Heart left ventricle (tissue), 16 donors: Measurements from ENCODE around the gene GPR107. TPM values are rescaled to one million over a fixed set of nuclear protein-coding genes. Genes with fewer than 3 reads are reported as not detected.

Source experiments
- ATAC-seq, 4 donors: fragments of 200-7000 bp; cut with Tn5 transposase; one replicate each; pipeline ENCODE4 v1.9.1; 2020 to 2022; ENCODE audit warnings: moderate library complexity in 4 of 4, mild to moderate bottlenecking in 3 of 4, moderate number of reproducible peaks in 1 of 4
- DNase-seq, 5 donors: peaks; one replicate each; pipeline ENCODE4 v3.0.0-alpha.2; 2020
- H3K27ac ChIP-seq, 12 donors: fragments of 200-600 bp; sonication (generic) in 4 of 12; one replicate each; pipeline versions ENCODE4 v1.5.0 to v1.8.0; 2016 to 2022; ENCODE audit warnings: mild to moderate bottlenecking in 2 of 12
- H3K27me3 ChIP-seq, 9 donors: fragments of 200-600 bp; sonication (generic) in 2 of 9; one replicate each; pipeline versions ENCODE4 v1.5.1 to v1.8.0; 2016 to 2022; ENCODE audit warnings: mild to moderate bottlenecking in 3 of 9
- H3K36me3 ChIP-seq, 9 donors: fragments of 200-600 bp; sonication (generic) in 2 of 9; one replicate each; pipeline versions ENCODE4 v1.5.0 to v1.8.0; 2018 to 2022; ENCODE audit warnings: mild to moderate bottlenecking in 2 of 9
- H3K4me1 ChIP-seq, 12 donors: fragments of 200-600 bp; sonication (generic) in 4 of 12; one replicate each; pipeline versions ENCODE4 v1.5.0 to v1.8.0; 2016 to 2022; ENCODE audit warnings: mild to moderate bottlenecking in 3 of 12
- H3K4me3 ChIP-seq, 12 donors: fragments of 200-600 bp; sonication (generic) in 4 of 12; one replicate each; pipeline versions ENCODE4 v1.5.0 to v1.8.0; 2017 to 2022; ENCODE audit warnings: mild to moderate bottlenecking in 9 of 12, moderate library complexity in 4 of 12
- H3K9me3 ChIP-seq, 12 donors: fragments of 200-600 bp; sonication (generic) in 4 of 12; one replicate each; pipeline versions ENCODE4 v1.5.0 to v1.8.0; 2016 to 2022; ENCODE audit warnings: mild to moderate bottlenecking in 1 of 12
- CTCF ChIP-seq, 12 donors: fragments of 200-600 bp; sonication (generic) in 4 of 12; IDR thresholded peaks; one replicate each; pipeline versions ENCODE4 v1.5.0 to v1.8.0; 2018 to 2022; ENCODE audit warnings: antibody characterized with exemption in 12 of 12, mild to moderate bottlenecking in 5 of 12
- POLR2A ChIP-seq, 2 donors: fragments of 450-650 bp; IDR thresholded peaks; one replicate each; pipeline ENCODE4 v1.6.1; 2017; ENCODE audit warnings: antibody characterized with exemption in 2 of 2, mild to moderate bottlenecking in 2 of 2, moderate library complexity in 2 of 2
- WGBS, 4 donors: extraction: QIAGEN DNeasy Blood & Tissue Kit in 2 of 4; methylation state at CpG; one replicate each; pipeline versions ENCODE4 v1.1.5 to v1.1.7; 2013 to 2018; 5-methylcytosine and 5-hydroxymethylcytosine counted together
- intact Hi-C, 10 donors: fragments of 100-400 bp; cut with DNase I; formaldehyde crosslinking; loops; one replicate each; pipeline versions ENCODE4 v1.11.1 to v1.14.2; 2022
- polyA plus RNA-seq, 2 donors: library from polyadenylated mRNA; stranded (reverse); fragments of 200-250 nt; gene quantifications; one replicate each; pipeline ENCODE4 v1.2.3, GENCODE V29; 2013
- total RNA-seq, 9 donors: library from RNA; depleted of rRNA in 2 of 9; stranded (reverse); fragments of >200 nt in 2 of 9; fragmentation: NEBNext Ultra II Directional in 3 of 9; extraction: Animal tissue kit (Norgen Biotek cat#: 25700) in 3 of 9; gene quantifications; one replicate each; pipeline versions ENCODE4 v1.1.0 to v1.2.4, GENCODE V29; 2016 to 2023
- donor health status: ischemic (EF 13 %, LVEDD 7.1; RV severe dilation, severe dysfunction).
- donor health status: healthy with polysubstance abuse.
- donor health status: DM: no; HTN: yes; CAD: no.
- donor health status: DM: no; HTN: no; CAD: no.
- donor health status: ischemic (EF 25% LVEDD 6.9; RV normal size, moderate dysfunction).
- donor health status: ischemic (EF 25% LVEDD 5.7; RV mildly dilated, moderate dysfunction).
- donor health status: healthy.
- donor health status: DM: yes; HTN: yes; CAD: no.
- donor health status: ischemic (EF 35%, LVEDD 5.7; RV mildly dilated, moderate dysfunction).
- donor health status: nonischemic (EF 11% LVEDD 7.7; RV severe dilation, severe dysfunction).
- donor health status: DM: yes; HTN: yes; CAD: no.
- donor health status: PGD.
- donor health status: ischemic (EF 29% LVEDD 5.4; RV normal size, mild dysfunction).
- donor health status: nonischemic (EF 23%, LVEDD 6.1; RV moderate dilation, normal function).

Gene GPR107
- total and polyA plus RNA-seq, 11 donors: 7.0 to 33.2 (median 21.3) TPM

GRCh38 chr9:130089141-130089540, 35.4 kb downstream of the GPR107 start:
- H3K27ac ChIP-seq: no peak overlapping the region
- H3K4me3 ChIP-seq: no peak overlapping the region
- no peaks in the 10 kb centered on the region for H3K9me3 ChIP-seq
- WGBS, 4 donors: 91 to 94% (median 93%) methylated on average over 12 of the region's 12 CpGs
- no peak for ATAC-seq
- H3K36me3 ChIP-seq: peaks cover 0 to 98% (median 94%) of the 10 kb centered on the region in 9 donors
- no peak for DNase-seq
- no peaks in the 10 kb centered on the region for H3K4me1 ChIP-seq
- intact Hi-C loops: loop anchor here in 1 of 10 donors (10.0 kb wide), 1 partner anchor 466 kb away; no protein-coding TSS in a partner anchor
- H3K27me3 ChIP-seq: no peaks in the 10 kb centered on the region
- TF ChIP-seq POLR2A (IDR thresholded peaks at IDR 0.05) (no peak), CTCF (IDR thresholded peaks at IDR 0.05) (no peak)

GRCh38 chr9:130090915-130091314, 37.2 kb downstream of the GPR107 start:
- intact Hi-C loops: no loop called here
- TF ChIP-seq CTCF (IDR thresholded peaks at IDR 0.05) (no peak), POLR2A (IDR thresholded peaks at IDR 0.05) (no peak)
- ATAC-seq (no peak), DNase-seq (no peak)
- H3K27me3 ChIP-seq: no peaks in the 10 kb centered on the region
- 85 to 92% (median 87%) methylated on average over 3 of the region's 3 CpGs for WGBS, 4 donors
- H3K36me3 ChIP-seq: peaks cover 0 to 100% (median 97%) of the 10 kb centered on the region in 9 donors
- H3K4me1 ChIP-seq: no peaks in the 10 kb centered on the region
- H3K9me3 ChIP-seq: no peaks in the 10 kb centered on the region
- no peak overlapping the region for H3K4me3 ChIP-seq
- H3K27ac ChIP-seq: no peak overlapping the region

- Histone ChIP-seq H3K4me1 (no peaks in the 10 kb centered on the region), H3K27ac (no peak overlapping the region), H3K9me3 (no peaks in the 10 kb centered on the region), H3K36me3 (peaks cover 0 to 100% (median 95%) of the 10 kb centered on the region in 9 donors), H3K4me3 (no peak overlapping the region), H3K27me3 (no peaks in the 10 kb centered on the region)
- ATAC-seq: no peak
- DNase-seq: no peak
- intact Hi-C loops: no loop called here
- TF ChIP-seq CTCF (IDR thresholded peaks at IDR 0.05): no peak
- no peak for TF ChIP-seq POLR2A (IDR thresholded peaks at IDR 0.05)
- 67 to 81% (median 73%) methylated on average over 4 of the region's 4 CpGs for WGBS, 4 donors
Measured at GRCh38 chr9:130092910-130093309, 39.2 kb downstream of the GPR107 start.

GRCh38 chr9:130095872-130096271, 42.2 kb downstream of the GPR107 start:
- H3K27ac ChIP-seq: no peak overlapping the region
- H3K27me3 ChIP-seq: no peaks in the 10 kb centered on the region
- intact Hi-C loops: loop anchor here in 2 of 10 donors (5.0 kb wide), 1 partner anchor 209 kb away; no protein-coding TSS in a partner anchor
- no peaks in the 10 kb centered on the region for H3K9me3 ChIP-seq
- no peak for DNase-seq
- peaks cover 0 to 96% (median 92%) of the 10 kb centered on the region in 9 donors for H3K36me3 ChIP-seq
- H3K4me1 ChIP-seq: peaks cover 0 to 10% (median 0%) of the 10 kb centered on the region in 12 donors
- TF ChIP-seq CTCF (IDR thresholded peaks at IDR 0.05) (no peak), POLR2A (IDR thresholded peaks at IDR 0.05) (no peak)
- WGBS, 4 donors: 80 to 89% (median 84%) methylated on average over 7 of the region's 7 CpGs
- no peak overlapping the region for H3K4me3 ChIP-seq
- no peak for ATAC-seq
